Loucy (cell line): ENCODE data around the gene IL20RB.

Experiments used
- H2AFZ ChIP-seq: fragments of 200-600 bp; sonication (generic); 2 replicates; pipeline ENCODE4 v1.6.0; 2016; ENCODE audit warnings: antibody characterized with exemption, mild to moderate bottlenecking, low read length, moderate library complexity
- H3F3A ChIP-seq: fragments of 200-600 bp; 2 replicates; pipeline ENCODE4 v1.6.0; 2016; ENCODE audit warnings: antibody characterized with exemption, low read depth, mild to moderate bottlenecking
- H3K27me3 ChIP-seq: fragments of 200-600 bp; sonication (generic); 2 replicates; pipeline ENCODE4 v1.6.1; 2014; ENCODE audit warnings: low read length, mild to moderate bottlenecking; ENCODE audit not compliant: insufficient read depth, poor library complexity, severe bottlenecking
- H3K36me3 ChIP-seq: fragments of 200-600 bp; sonication (generic); 2 replicates; pipeline ENCODE4 v1.6.1; 2016; ENCODE audit warnings: low read length; ENCODE audit not compliant: insufficient read depth
- H3K4me1 ChIP-seq: fragments of 200-600 bp; sonication (generic); 2 replicates; pipeline ENCODE4 v1.5.1; 2014; ENCODE audit warnings: low read length, mild to moderate bottlenecking; ENCODE audit not compliant: insufficient read depth, poor library complexity, severe bottlenecking
- H3K4me2 ChIP-seq: fragments of 200-600 bp; sonication (generic); 2 replicates; pipeline ENCODE4 v1.6.0; 2014; ENCODE audit warnings: antibody characterized with exemption, low read length, low read depth, mild to moderate bottlenecking; ENCODE audit not compliant: poor library complexity, severe bottlenecking
- H3K4me3 ChIP-seq: fragments of 200-600 bp; sonication (generic); 2 replicates; pipeline ENCODE4 v1.5.1; 2014; ENCODE audit warnings: low read length, mild to moderate bottlenecking, mixed read lengths; ENCODE audit not compliant: poor library complexity, severe bottlenecking
- H3K79me2 ChIP-seq: fragments of 200-600 bp; sonication (generic); 2 replicates; pipeline ENCODE4 v1.6.1; 2014; ENCODE audit warnings: low read length; ENCODE audit not compliant: insufficient read depth
- H3K9ac ChIP-seq: fragments of 200-600 bp; sonication (generic); 2 replicates; pipeline ENCODE4 v1.6.0; 2014; ENCODE audit warnings: mild to moderate bottlenecking, low read depth, low read length, moderate library complexity; ENCODE audit not compliant: poor library complexity, severe bottlenecking
- H3K9me2 ChIP-seq: fragments of 200-600 bp; sonication (generic); replicated peaks from 2 replicates; pipeline ENCODE4 v1.6.1; 2016; ENCODE audit warnings: low read depth, low read length, mixed read lengths
- H3K9me3 ChIP-seq: fragments of 200-600 bp; sonication (generic); 2 replicates; pipeline ENCODE4 v1.6.1; 2014; ENCODE audit warnings: mild to moderate bottlenecking, antibody characterized with exemption, low read length, low read depth; ENCODE audit not compliant: insufficient read depth
- H4K20me1 ChIP-seq: fragments of 200-600 bp; sonication (generic); 2 replicates; pipeline ENCODE4 v1.6.0; 2014; ENCODE audit warnings: antibody characterized with exemption, low read length, mild to moderate bottlenecking; ENCODE audit not compliant: insufficient read depth, poor library complexity, severe bottlenecking
- EZH2phosphoT487 ChIP-seq: fragments of 200-600 bp; IDR thresholded peaks from 2 replicates; pipeline ENCODE4 v1.6.1; 2018; ENCODE audit warnings: antibody characterized with exemption, mild to moderate bottlenecking, moderate library complexity, borderline replicate concordance
- TF ChIP-seq, protein P1 (sequence below): fragments of 200-600 bp; sonication (generic); conservative IDR thresholded peaks from 2 replicates; pipeline ENCODE4 v1.5.1; 2014; ENCODE audit warnings: mild to moderate bottlenecking, antibody characterized with exemption, low read length

IL20RB gene

DNA sequence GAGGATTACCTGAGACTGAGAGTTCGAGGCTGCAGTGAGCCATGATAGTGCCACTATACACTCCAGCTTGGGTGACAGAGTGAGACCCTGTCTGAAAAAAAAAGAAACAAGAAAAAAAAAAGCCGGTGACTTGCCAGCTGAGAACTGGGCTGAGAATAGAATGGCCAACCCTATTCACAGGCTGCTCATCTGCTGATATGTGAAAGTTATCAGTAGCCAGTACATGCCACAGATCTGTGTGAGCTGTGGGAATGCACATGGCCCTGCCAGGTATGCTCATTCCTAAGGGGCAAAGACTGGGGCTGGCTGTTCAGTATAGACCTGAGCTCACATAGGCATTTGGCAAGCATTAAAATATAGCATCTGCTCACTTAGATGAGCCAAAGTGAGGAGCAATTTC, 30.9 kb downstream of the IL20RB start:
- Histone ChIP-seq H3K9me2 (no peaks in the 10 kb centered on the region), H3K4me3 (no peak overlapping the region), H3K4me1 (no peaks in the 10 kb centered on the region), H3K79me2 (no peaks in the 10 kb centered on the region), H4K20me1 (no peaks in the 10 kb centered on the region), H3F3A (no peaks in the 10 kb centered on the region), H3K4me2 (no peak overlapping the region), H3K9ac (no peak overlapping the region), H3K9me3 (no peaks in the 10 kb centered on the region), H2AFZ (no peak overlapping the region), H3K36me3 (no peaks in the 10 kb centered on the region), H3K27me3 (no peaks in the 10 kb centered on the region)
- TF ChIP-seq, protein P1, sequence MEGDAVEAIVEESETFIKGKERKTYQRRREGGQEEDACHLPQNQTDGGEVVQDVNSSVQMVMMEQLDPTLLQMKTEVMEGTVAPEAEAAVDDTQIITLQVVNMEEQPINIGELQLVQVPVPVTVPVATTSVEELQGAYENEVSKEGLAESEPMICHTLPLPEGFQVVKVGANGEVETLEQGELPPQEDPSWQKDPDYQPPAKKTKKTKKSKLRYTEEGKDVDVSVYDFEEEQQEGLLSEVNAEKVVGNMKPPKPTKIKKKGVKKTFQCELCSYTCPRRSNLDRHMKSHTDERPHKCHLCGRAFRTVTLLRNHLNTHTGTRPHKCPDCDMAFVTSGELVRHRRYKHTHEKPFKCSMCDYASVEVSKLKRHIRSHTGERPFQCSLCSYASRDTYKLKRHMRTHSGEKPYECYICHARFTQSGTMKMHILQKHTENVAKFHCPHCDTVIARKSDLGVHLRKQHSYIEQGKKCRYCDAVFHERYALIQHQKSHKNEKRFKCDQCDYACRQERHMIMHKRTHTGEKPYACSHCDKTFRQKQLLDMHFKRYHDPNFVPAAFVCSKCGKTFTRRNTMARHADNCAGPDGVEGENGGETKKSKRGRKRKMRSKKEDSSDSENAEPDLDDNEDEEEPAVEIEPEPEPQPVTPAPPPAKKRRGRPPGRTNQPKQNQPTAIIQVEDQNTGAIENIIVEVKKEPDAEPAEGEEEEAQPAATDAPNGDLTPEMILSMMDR: no peak
- no peak for TF ChIP-seq EZH2phosphoT487

GRCh38 chr3:136989781-136990524, 32.2 kb downstream of the IL20RB start:
- Histone ChIP-seq H3F3A (no peaks in the 10 kb centered on the region), H3K9me3 (no peaks in the 10 kb centered on the region), H3K9ac (no peak overlapping the region), H3K36me3 (no peaks in the 10 kb centered on the region), H3K4me3 (no peak overlapping the region), H2AFZ (no peak overlapping the region), H3K27me3 (no peaks in the 10 kb centered on the region), H3K4me1 (no peaks in the 10 kb centered on the region), H4K20me1 (no peaks in the 10 kb centered on the region), H3K9me2 (no peaks in the 10 kb centered on the region), H3K79me2 (no peaks in the 10 kb centered on the region), H3K4me2 (no peak overlapping the region)
- TF ChIP-seq EZH2phosphoT487: no peak

DNA sequence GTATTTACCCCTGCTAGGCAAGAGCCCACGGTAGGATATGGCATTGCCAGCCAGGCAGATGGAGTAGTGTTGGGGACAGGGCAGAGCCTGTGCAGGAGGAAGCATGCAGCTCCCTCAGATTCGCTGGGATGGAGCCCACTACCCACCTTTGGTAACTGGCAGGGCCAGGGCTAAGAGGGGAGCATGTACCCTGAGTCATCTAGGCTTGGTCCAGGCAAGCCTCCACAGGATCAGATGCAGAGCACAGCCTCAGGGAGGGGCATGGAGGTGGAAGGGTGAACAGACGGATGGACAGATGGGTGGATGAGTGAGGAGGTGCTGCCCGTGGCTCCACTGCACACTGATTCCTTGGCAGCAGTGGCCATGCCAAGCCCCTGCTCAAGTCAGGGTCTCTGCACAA, 33.0 kb downstream of the IL20RB start:
- Histone ChIP-seq H3K9me3 (no peaks in the 10 kb centered on the region), H2AFZ (no peak overlapping the region), H3K9me2 (no peaks in the 10 kb centered on the region), H3K36me3 (no peaks in the 10 kb centered on the region), H3F3A (no peaks in the 10 kb centered on the region), H3K79me2 (no peaks in the 10 kb centered on the region), H4K20me1 (no peaks in the 10 kb centered on the region), H3K9ac (no peak overlapping the region), H3K4me2 (no peak overlapping the region), H3K27me3 (no peaks in the 10 kb centered on the region), H3K4me3 (no peak overlapping the region), H3K4me1 (no peaks in the 10 kb centered on the region)
- TF ChIP-seq, protein P1: no peak
- no peak for TF ChIP-seq EZH2phosphoT487

GRCh38 chr3:136992115-136992514, 34.3 kb downstream of the IL20RB start:
- Histone ChIP-seq H3K4me1 (no peaks in the 10 kb centered on the region), H3K9ac (no peak overlapping the region), H3F3A (no peaks in the 10 kb centered on the region), H3K36me3 (no peaks in the 10 kb centered on the region), H2AFZ (no peak overlapping the region), H3K4me2 (no peak overlapping the region), H3K4me3 (no peak overlapping the region), H3K79me2 (no peaks in the 10 kb centered on the region), H3K9me3 (no peaks in the 10 kb centered on the region), H3K9me2 (no peaks in the 10 kb centered on the region), H4K20me1 (no peaks in the 10 kb centered on the region), H3K27me3 (no peaks in the 10 kb centered on the region)
- TF ChIP-seq EZH2phosphoT487: no peak
- TF ChIP-seq, protein P1: no peak
